Left lung (tissue), 10 donors: Measurements from ENCODE around the gene IGDCC3. TPM values are rescaled to one million over a fixed set of nuclear protein-coding genes. Genes with fewer than 3 reads are reported as not detected.
"Not testable (repeated sequence)": the region's sequence is repeated elsewhere in the genome, so short reads cannot be mapped to it uniquely, and the experiment has no call there.

Source experiments
- ATAC-seq: fragments of 200-7000 bp; cut with Tn5 transposase; one replicate; pipeline ENCODE4 v1.9.1; 2020; ENCODE audit warnings: moderate library complexity
- DNase-seq, 4 donors: peaks; one replicate each; pipeline ENCODE4 v3.0.0-alpha.2; 2013 to 2020
- H3K27ac ChIP-seq, 2 donors: fragments of 200-600 bp; sonication (generic) in 1 of 2; one replicate each; pipeline versions ENCODE4 v1.5.0 to v1.8.0; 2020 to 2021
- H3K27me3 ChIP-seq, 2 donors: fragments of 200-600 bp; sonication (generic) in 1 of 2; one replicate each; pipeline versions ENCODE4 v1.5.0 to v1.8.0; 2020 to 2021
- H3K36me3 ChIP-seq, 2 donors: fragments of 200-600 bp; sonication (generic) in 1 of 2; one replicate each; pipeline versions ENCODE4 v1.5.0 to v1.8.0; 2020 to 2021
- H3K4me1 ChIP-seq, 2 donors: fragments of 200-600 bp; one replicate each; pipeline ENCODE4 v1.8.0; 2021
- H3K4me3 ChIP-seq, 2 donors: fragments of 200-600 bp; sonication (generic) in 1 of 2; one replicate each; pipeline versions ENCODE4 v1.5.0 to v1.8.0; 2020 to 2021; ENCODE audit warnings: mild to moderate bottlenecking in 1 of 2
- H3K9me3 ChIP-seq, 2 donors: fragments of 200-600 bp; sonication (generic) in 1 of 2; one replicate each; pipeline versions ENCODE4 v1.5.0 to v1.8.0; 2020 to 2021
- CTCF ChIP-seq, 2 donors: fragments of 200-600 bp; sonication (generic) in 1 of 2; IDR thresholded peaks; one replicate each; pipeline versions ENCODE4 v1.5.0 to v1.8.0; 2021; ENCODE audit warnings: antibody characterized with exemption in 2 of 2
- intact Hi-C, 2 donors: fragments of 100-400 bp; cut with DNase I; formaldehyde crosslinking; loops; one replicate each; pipeline versions ENCODE4 v1.11.2 to v1.14.2; 2022
- polyA plus RNA-seq, 6 donors: library from polyadenylated mRNA; unstranded; fragments of 120-200 nt; gene quantifications; one replicate each; pipeline ENCODE4 v1.2.1, GENCODE V29; 2013; ENCODE audit not compliant: insufficient read length in 6 of 6
- total RNA-seq, 2 donors: library from RNA; stranded (reverse); fragmentation: NEBNext Ultra II Directional; extraction: Animal tissue kit (Norgen Biotek cat#: 25700); gene quantifications; one replicate each; pipeline ENCODE4 v1.2.1, GENCODE V29; 2021
- donor health status: DM: no; HTN: yes; CAD: no.
- donor health status: DM: no; HTN: no; CAD: no.

IGDCC3 gene
- total and polyA plus RNA-seq, 8 donors: 0.20 to 12.8 (median 11.5) TPM; not detected in 1

GRCh38 chr15:65401611-65402240 lies 23.9 kb upstream of the IGDCC3 start:
- Histone ChIP-seq H3K27me3 (peaks cover 14 to 42% of the 10 kb centered on the region in 2 donors), H3K9me3 (no peaks in the 10 kb centered on the region), H3K4me1 (peaks cover 4 to 13% of the 10 kb centered on the region in 2 donors), H3K27ac (no peak overlapping the region), H3K4me3 (no peak overlapping the region), H3K36me3 (no peaks in the 10 kb centered on the region)
- no peak for TF ChIP-seq CTCF (IDR thresholded peaks at IDR 0.05)
- DNase-seq: no peak
- intact Hi-C loops: no loop called here
- ATAC-seq: peak; percentile 80

GRCh38 chr15:65400760-65401610 lies 23.2 kb upstream of the IGDCC3 start:
- no peaks in the 10 kb centered on the region for H3K9me3 ChIP-seq
- intact Hi-C loops: no loop called here
- H3K4me1 ChIP-seq: peaks cover 4 to 13% of the 10 kb centered on the region in 2 donors
- no peak overlapping the region for H3K4me3 ChIP-seq
- peak; percentile 86 for ATAC-seq
- H3K27me3 ChIP-seq: peaks cover 20 to 49% of the 10 kb centered on the region in 2 donors
- H3K36me3 ChIP-seq: no peaks in the 10 kb centered on the region
- no peak overlapping the region for H3K27ac ChIP-seq
- peak; percentile 38 to 62 for TF ChIP-seq CTCF (IDR thresholded peaks at IDR 0.05)
- peak in 2 of 4 donors; percentile 81 to 92 for DNase-seq

GRCh38 chr15:65399997-65400396 lies 22.2 kb upstream of the IGDCC3 start:
- H3K36me3 ChIP-seq: no peaks in the 10 kb centered on the region
- peaks cover 30 to 59% of the 10 kb centered on the region in 2 donors for H3K27me3 ChIP-seq
- TF ChIP-seq CTCF (IDR thresholded peaks at IDR 0.05): no peak
- no peak overlapping the region for H3K27ac ChIP-seq
- DNase-seq (no peak), ATAC-seq (no peak)
- H3K9me3 ChIP-seq: no peaks in the 10 kb centered on the region
- no peak overlapping the region for H3K4me3 ChIP-seq
- intact Hi-C loops: no loop called here
- H3K4me1 ChIP-seq: peaks cover 4 to 13% of the 10 kb centered on the region in 2 donors

- H3K27me3 ChIP-seq: peaks cover 34 to 63% of the 10 kb centered on the region in 2 donors
- no peaks in the 10 kb centered on the region for H3K9me3 ChIP-seq
- H3K4me3 ChIP-seq: no peak overlapping the region
- no peak overlapping the region for H3K27ac ChIP-seq
- intact Hi-C loops: no loop called here
- ATAC-seq (no peak), DNase-seq (no peak)
- TF ChIP-seq CTCF (IDR thresholded peaks at IDR 0.05): no peak
- peaks cover 4 to 13% of the 10 kb centered on the region in 2 donors for H3K4me1 ChIP-seq
- H3K36me3 ChIP-seq: no peaks in the 10 kb centered on the region
Observed at GRCh38 chr15:65399001-65399706, 21.4 kb upstream of the IGDCC3 start.

- ATAC-seq: not testable (repeated sequence)
Observed at GRCh38 chr15:65398486-65398885, 20.7 kb upstream of the IGDCC3 start.

More at GRCh38 chr15:65398486-65398885, 20.7 kb upstream of the IGDCC3 start:
- H3K27ac ChIP-seq, H3K36me3 ChIP-seq, H3K9me3 ChIP-seq, H3K4me3 ChIP-seq, DNase-seq, intact Hi-C loops: not testable (repeated sequence)
- Histone ChIP-seq H3K4me1 (peaks cover 4 to 13% of the 10 kb centered on the region in 2 donors), H3K27me3 (peaks cover 37 to 69% of the 10 kb centered on the region in 2 donors)
